SK-N-SH (cell line): ENCODE data around the gene SHB. TPM values are rescaled to one million over a fixed set of nuclear protein-coding genes. Genes with fewer than 3 reads are reported as not detected.

Experiments used
- CTCF ChIA-PET: fragments of 300-600, 350-600 bp; formaldehyde crosslinking; extraction: SDS; loops from one replicate; lab custom pipeline; 2021; lab: Yijun Ruan, JAX
- POLR2A ChIA-PET: fragments of 350-600 bp; sonication (Branson Sonifier 250); formaldehyde crosslinking; extraction: SDS; loops from one replicate; lab custom pipeline; 2020; ENCODE audit warnings: antibody characterized with exemption, inconsistent platforms; lab: Yijun Ruan, JAX
- DNase-seq: peaks from one replicate; pipeline ENCODE4 v3.0.0; 2012
- H2AFZ ChIP-seq: fragments of 200-600 bp; sonication (generic); 2 replicates; pipeline ENCODE4 v1.8.1; 2016; ENCODE audit warnings: antibody characterized with exemption, mild to moderate bottlenecking, low read depth
- H3F3A ChIP-seq: fragments of 200-600 bp; sonication (generic); replicated peaks from 2 replicates; pipeline ENCODE3; 2016; ENCODE audit warnings: antibody characterized with exemption, mild to moderate bottlenecking; ENCODE audit not compliant: insufficient read depth
- H3K27ac ChIP-seq, 2 experiments: fragments of 200-500 bp in 1 of 2; fragments of 200-600 bp in 1 of 2; sonication (Bioruptor generic) in 1 of 2; sonication (generic), shearing (Covaris generic) in 1 of 2; 2 replicates each; pipeline versions ENCODE4 v1.5.1 to v1.6.1; 2014 to 2016; ENCODE audit warnings: low read depth in 2 of 2, inconsistent platforms in 1 of 2, low read length in 1 of 2, mild to moderate bottlenecking in 1 of 2, mixed read lengths in 1 of 2
- H3K27me3 ChIP-seq: fragments of 200-600 bp; sonication (generic), shearing (Covaris generic); 2 replicates; pipeline ENCODE4 v1.6.1; 2016; ENCODE audit warnings: mixed run types; ENCODE audit not compliant: insufficient read depth
- H3K36me3 ChIP-seq, 2 experiments: fragments of 200-500 bp in 1 of 2; fragments of 200-600 bp in 1 of 2; sonication (Bioruptor generic) in 1 of 2; sonication (generic) in 1 of 2; replicated peaks in 1 of 2; 2 replicates each; pipeline versions ENCODE3 to v1.5.1; 2014 to 2016; ENCODE audit warnings: low read length in 1 of 2, mild to moderate bottlenecking in 1 of 2; ENCODE audit not compliant: insufficient read depth in 2 of 2, control insufficient read depth in 1 of 2
- H3K4me1 ChIP-seq, 2 experiments: fragments of 200-500 bp in 1 of 2; fragments of 200-600 bp in 1 of 2; sonication (Bioruptor generic) in 1 of 2; sonication (generic), shearing (Covaris generic) in 1 of 2; 2 replicates each; pipeline versions ENCODE4 v1.5.1 to v1.6.1; 2014 to 2016; ENCODE audit warnings: low read depth in 1 of 2, low read length in 1 of 2, mixed run types in 1 of 2; ENCODE audit not compliant: insufficient read depth in 2 of 2, control insufficient read depth in 1 of 2
- H3K4me2 ChIP-seq: fragments of 200-600 bp; sonication (generic), shearing (Covaris generic); 2 replicates; pipeline ENCODE4 v1.6.1; 2017; ENCODE audit warnings: mixed run types
- H3K4me3 ChIP-seq, 2 experiments: fragments of 200-500 bp in 1 of 2; fragments of 200-600 bp in 1 of 2; sonication (Bioruptor generic) in 1 of 2; sonication (generic), shearing (Covaris generic) in 1 of 2; 2 replicates each; pipeline versions ENCODE4 v1.5.1 to v1.8.1; 2014 to 2016; ENCODE audit warnings: low read depth in 2 of 2, inconsistent platforms in 1 of 2, low read length in 1 of 2, mild to moderate bottlenecking in 1 of 2, mixed read lengths in 1 of 2, moderate library complexity in 1 of 2
- H3K79me2 ChIP-seq: fragments of 200-600 bp; sonication (generic); 2 replicates; pipeline ENCODE4 v1.8.1; 2017; ENCODE audit warnings: mild to moderate bottlenecking; ENCODE audit not compliant: insufficient read depth
- H3K9ac ChIP-seq: fragments of 200-600 bp; sonication (generic); 2 replicates; pipeline ENCODE4 v1.6.1; 2017; ENCODE audit warnings: mixed run types
- H3K9me2 ChIP-seq: fragments of 200-600 bp; sonication (generic); 2 replicates; pipeline ENCODE4 v1.6.1; 2017; ENCODE audit warnings: mixed run types
- H3K9me3 ChIP-seq: fragments of 200-600 bp; sonication (generic); 2 replicates; pipeline ENCODE4 v1.6.1; 2017; ENCODE audit warnings: mixed run types, mild to moderate bottlenecking, moderate library complexity
- H4K20me1 ChIP-seq: fragments of 200-600 bp; sonication (generic); 2 replicates; pipeline ENCODE4 v1.6.1; 2017; ENCODE audit warnings: mild to moderate bottlenecking, mixed run types; ENCODE audit not compliant: insufficient read depth
- ELF1 ChIP-seq: IDR thresholded peaks from 2 replicates; pipeline ENCODE4 v1.4.0; 2012
- FOXJ3 ChIP-seq: sonication (generic); formaldehyde crosslinking; IDR thresholded peaks from 2 replicates; pipeline ENCODE4 v1.5.1; 2020; ENCODE audit warnings: mild to moderate bottlenecking, missing genetic modification reagents
- IRF3 ChIP-seq: fragments of 150-350 bp; IDR thresholded peaks from 2 replicates; pipeline ENCODE4 v1.6.1; 2016; ENCODE audit warnings: mild to moderate bottlenecking, low read depth, low read length
- JUND ChIP-seq: IDR thresholded peaks from 2 replicates; pipeline ENCODE4 v1.4.0; 2012
- NFIC ChIP-seq: IDR thresholded peaks from 2 replicates; pipeline ENCODE4 v1.4.0; 2012; ENCODE audit warnings: borderline replicate concordance
- RAD21 ChIP-seq: IDR thresholded peaks from 2 replicates; pipeline ENCODE4 v1.6.1; 2012; ENCODE audit warnings: mild to moderate bottlenecking, low read length
- TEAD4 ChIP-seq: IDR thresholded peaks from 2 replicates; pipeline ENCODE4 v1.4.0; 2012; ENCODE audit warnings: mild to moderate bottlenecking, borderline replicate concordance; ENCODE audit not compliant: insufficient read depth
- USF2 ChIP-seq: fragments of 150-350 bp; IDR thresholded peaks from 2 replicates; pipeline ENCODE4 v1.6.1; 2017; ENCODE audit warnings: antibody characterized with exemption, low read length, low read depth, borderline replicate concordance
- ZBTB33 ChIP-seq: IDR thresholded peaks from 2 replicates; pipeline ENCODE4 v1.4.0; 2012; ENCODE audit warnings: low read depth, borderline replicate concordance
- WGBS: methylation state at CpG from one replicate; pipeline ENCODE4 v1.1.6; 2017; ENCODE audit warnings: low lambda C conversion rate; 5-methylcytosine and 5-hydroxymethylcytosine counted together
- polyA plus RNA-seq, 3 experiments: library from polyadenylated mRNA; depleted of rRNA; stranded (reverse); fragments of >200 nt; gene quantifications; 2 replicates each; pipeline ENCODE4 v1.2.3, GENCODE V29; 2012

The SHB gene
- polyA plus RNA-seq, 1 of the 3 experiments (the other 2 are of a cell fraction), result 26.0 TPM

GRCh38 chr9:37927601-37928551, 141.2 kb downstream of the SHB start (continued):
- TF ChIP-seq ZBTB33 (no peak), TEAD4 (no peak), IRF3 (no peak)

- H3K4me1 ChIP-seq, result peaks cover 15 to 77% of the 10 kb centered on the region in 2 experiments; a peak in 3 of 4 replicates
- H3K9me3 ChIP-seq, result 0 out of 2 replicates have a peak, but pooled peaks cover 4% of the 10 kb centered on the region
- TF ChIP-seq JUND (no peak), RAD21 (no peak), NFIC (no peak), FOXJ3 (CRISPR knock-in tag) (no peak), USF2 (no peak), ELF1 (no peak)
- POLR2A ChIA-PET, result no interaction called here
- H4K20me1 ChIP-seq, result peaks cover 3% of the 10 kb centered on the region; the same call in 1 of the 2 replicates
- H3K79me2 ChIP-seq, result peaks cover 92% of the 10 kb centered on the region
- DNase-seq, result no peak
- peaks cover 17 to 18% of the 10 kb centered on the region in 2 experiments for H3K36me3 ChIP-seq
- H2AFZ ChIP-seq, result no peak overlapping the region
- no peak overlapping the region for H3K4me2 ChIP-seq
- 98% methylated on average over 8 of the region's 9 CpGs for WGBS
- peaks cover 21% of the 10 kb centered on the region for H3F3A ChIP-seq
- no peak overlapping the region for H3K4me3 ChIP-seq
- CTCF ChIA-PET, result interaction anchor here (0.6 to 4.2 kb wide), 4 partner anchors 8 to 383 kb away, joined by 3 to 40 read pairs (median 4); no protein-coding TSS in a partner anchor
- H3K27ac ChIP-seq, result peak overlapping the region in 1 of 2 experiments; percentile 5; a peak in 1 of 4 replicates
- no peak overlapping the region for H3K9ac ChIP-seq
- H3K9me2 ChIP-seq, result no peaks in the 10 kb centered on the region
- no peaks in the 10 kb centered on the region for H3K27me3 ChIP-seq
Observed at GRCh38 chr9:37927132-37927531, 141.9 kb downstream of the SHB start.
